ENCODE data around the gene MTHFR. TPM values are rescaled to one million over a fixed set of nuclear protein-coding genes. Genes with fewer than 3 reads are reported as not detected.

The MTHFR gene
- total RNA-seq, 1 donor from 2014 or later = 29.2 TPM

DNA sequence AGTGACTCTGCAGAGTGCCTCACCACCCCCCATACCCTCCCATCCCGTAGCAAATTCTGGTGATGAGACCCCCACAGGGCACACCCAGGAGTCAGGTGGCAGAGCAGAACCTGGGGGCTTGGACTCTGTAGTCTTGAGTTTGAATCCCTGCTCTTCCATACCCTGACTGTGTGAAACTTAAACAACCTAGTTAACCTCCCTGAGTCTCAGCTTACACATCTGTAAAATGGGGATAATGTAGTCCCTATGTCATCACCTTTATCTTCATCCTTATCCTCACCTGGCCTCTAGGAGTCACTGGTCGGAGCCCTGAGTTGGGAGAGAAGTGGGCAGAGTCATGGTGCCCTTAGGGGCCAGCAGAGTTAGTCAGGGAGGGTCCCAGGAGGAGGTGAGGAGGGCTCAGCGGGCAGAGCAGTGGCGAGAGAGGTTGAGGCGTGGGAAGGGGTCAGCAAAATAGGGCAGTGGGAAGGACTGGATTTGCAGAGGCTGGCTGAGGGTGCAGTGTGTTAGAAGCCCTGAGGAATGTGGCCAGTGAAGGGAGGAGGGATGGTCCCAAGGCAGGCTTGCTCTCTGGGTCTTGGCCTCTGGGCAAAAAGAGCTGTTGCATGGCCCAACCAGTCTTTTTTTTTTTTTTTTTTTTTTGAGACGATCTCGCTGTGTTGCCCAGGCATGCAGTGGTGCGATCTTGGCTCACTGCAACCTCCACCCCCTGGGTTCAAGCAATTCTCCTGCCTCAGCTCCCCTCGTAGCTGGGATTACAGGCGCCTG is 25.2 kb downstream of the MTHFR start:
- no peak overlapping the region for H3K4me3 Mint-ChIP-seq (ENCODE audit: low read depth)
- no peaks in the 10 kb centered on the region for H3K9me3 Mint-ChIP-seq (ENCODE audit: low read depth)
- H3K4me1 Mint-ChIP-seq (ENCODE audit: low read depth) = peaks cover 2% of the 10 kb centered on the region
- no peak for DNase-seq (ENCODE audit: low spot score, unreplicated experiment)
- no peak overlapping the region for H3K27ac Mint-ChIP-seq
- no peaks in the 10 kb centered on the region for H3K36me3 Mint-ChIP-seq (ENCODE audit: insufficient read depth)
- TF ChIP-seq CTCF (IDR thresholded peaks at IDR 0.05; ENCODE audit: unreplicated experiment) = no peak
- peaks cover 5% of the 10 kb centered on the region for H3K27me3 Mint-ChIP-seq

DNA sequence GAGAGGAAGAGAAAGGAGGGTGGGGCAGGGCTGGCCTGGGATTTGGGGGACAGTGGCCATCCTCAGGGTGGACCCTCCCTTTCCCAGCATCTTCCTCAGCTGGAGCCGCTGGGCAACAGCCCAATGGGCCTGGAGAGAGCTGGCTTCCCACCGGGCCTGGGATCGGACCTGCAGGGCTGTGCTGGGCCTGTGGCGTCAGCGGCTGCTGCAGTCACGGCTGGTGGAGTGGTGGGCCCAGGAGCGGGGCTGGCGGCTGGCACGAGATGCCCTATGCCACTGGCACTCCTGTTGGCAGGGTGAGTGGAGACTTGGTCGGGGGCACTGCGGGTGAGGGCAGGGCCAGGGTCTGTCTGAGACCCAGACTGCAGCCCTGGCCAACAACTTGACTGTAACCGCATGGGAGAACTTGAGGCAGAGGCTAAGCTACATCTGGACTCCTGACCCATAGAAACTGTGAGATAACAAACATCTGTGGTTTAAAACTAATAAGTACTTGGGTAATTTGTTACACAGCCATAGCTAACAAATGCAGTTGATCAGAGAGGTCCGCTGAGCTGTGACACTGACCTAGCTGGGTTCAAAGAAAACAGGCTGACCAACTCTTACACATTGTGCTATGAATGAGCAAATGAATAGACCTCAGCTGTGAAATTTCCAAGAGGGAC is 25.9 kb downstream of the MTHFR start:
- TF ChIP-seq CTCF (IDR thresholded peaks at IDR 0.05; ENCODE audit: unreplicated experiment) = no peak
- no peak for DNase-seq (ENCODE audit: low spot score, unreplicated experiment)
- no peaks in the 10 kb centered on the region for H3K36me3 Mint-ChIP-seq (ENCODE audit: insufficient read depth)
- H3K9me3 Mint-ChIP-seq (ENCODE audit: low read depth) = no peaks in the 10 kb centered on the region
- no peak overlapping the region for H3K4me3 Mint-ChIP-seq (ENCODE audit: low read depth)
- H3K27me3 Mint-ChIP-seq = peaks cover 2% of the 10 kb centered on the region
- H3K4me1 Mint-ChIP-seq (ENCODE audit: low read depth) = no peaks in the 10 kb centered on the region
- no peak overlapping the region for H3K27ac Mint-ChIP-seq

GRCh38 chr1:11778844-11779623 is 26.7 kb downstream of the MTHFR start:
- Mint-ChIP-seq H3K27ac (peak overlapping the region; percentile 77), H3K27me3 (peaks cover 2% of the 10 kb centered on the region), H3K9me3 (ENCODE audit: low read depth) (no peaks in the 10 kb centered on the region), H3K36me3 (ENCODE audit: insufficient read depth) (no peaks in the 10 kb centered on the region), H3K4me3 (ENCODE audit: low read depth) (no peak overlapping the region), H3K4me1 (ENCODE audit: low read depth) (no peaks in the 10 kb centered on the region)
- DNase-seq (ENCODE audit: low spot score, unreplicated experiment) = no peak
- no peak for TF ChIP-seq CTCF (IDR thresholded peaks at IDR 0.05; ENCODE audit: unreplicated experiment)

DNA sequence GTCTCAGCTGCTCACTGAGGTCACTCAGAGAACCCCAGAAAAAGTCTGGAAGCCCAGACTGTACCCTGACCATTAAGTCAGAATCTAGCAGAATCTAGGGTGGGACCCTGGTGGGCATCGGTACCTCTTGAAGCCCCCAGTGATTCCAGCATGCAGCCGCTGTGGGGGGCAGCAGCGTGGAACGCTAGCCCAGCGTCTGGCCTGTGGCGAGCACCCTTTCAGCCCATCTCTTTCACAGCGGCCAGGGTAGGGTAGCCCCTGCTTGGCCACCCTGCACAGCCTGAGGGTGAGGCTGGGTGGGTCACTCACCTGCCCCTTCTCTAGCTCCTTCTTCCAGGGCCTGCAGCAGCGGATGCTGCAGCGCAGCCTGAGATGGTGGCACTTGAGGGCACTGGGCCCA is 27.4 kb downstream of the MTHFR start:
- Mint-ChIP-seq H3K4me3 (ENCODE audit: low read depth) (no peak overlapping the region), H3K27ac (no peak overlapping the region), H3K9me3 (ENCODE audit: low read depth) (no peaks in the 10 kb centered on the region), H3K27me3 (peaks cover 2% of the 10 kb centered on the region), H3K36me3 (ENCODE audit: insufficient read depth) (no peaks in the 10 kb centered on the region), H3K4me1 (ENCODE audit: low read depth) (no peaks in the 10 kb centered on the region)
- TF ChIP-seq CTCF (IDR thresholded peaks at IDR 0.05; ENCODE audit: unreplicated experiment) = no peak
- DNase-seq (ENCODE audit: low spot score, unreplicated experiment) = no peak

- H3K27me3 Mint-ChIP-seq = no peaks in the 10 kb centered on the region
- no peak for DNase-seq (ENCODE audit: low spot score, unreplicated experiment)
These were observed 28.0 kb downstream of the MTHFR start for GRCh38 chr1:11777658-11778322.

More at GRCh38 chr1:11777658-11778322, 28.0 kb downstream of the MTHFR start:
- Mint-ChIP-seq H3K36me3 (ENCODE audit: insufficient read depth) (no peaks in the 10 kb centered on the region), H3K9me3 (ENCODE audit: low read depth) (no peaks in the 10 kb centered on the region), H3K27ac (no peak overlapping the region), H3K4me3 (ENCODE audit: low read depth) (no peak overlapping the region), H3K4me1 (ENCODE audit: low read depth) (no peaks in the 10 kb centered on the region)
- TF ChIP-seq CTCF (IDR thresholded peaks at IDR 0.05; ENCODE audit: unreplicated experiment) = no peak
